HEK293T (cell line): Measurements from ENCODE around the gene GTF2H2C_2.
"Not testable (repeated sequence)": the region's sequence is repeated elsewhere in the genome, so short reads cannot be mapped to it uniquely, and the experiment has no call there.

Experiments used
- ELF4 ChIP-seq: fragments of 450-650 bp; IDR thresholded peaks from 2 replicates; pipeline ENCODE4 v1.6.1; 2017; ENCODE audit warnings: antibody characterized with exemption
- FOXK2 ChIP-seq: fragments of 450-650 bp; IDR thresholded peaks from 2 replicates; pipeline ENCODE4 v1.6.1; 2016; ENCODE audit warnings: mild to moderate bottlenecking
- FOXM1 ChIP-seq: fragments of 450-650 bp; IDR thresholded peaks from 2 replicates; pipeline ENCODE4 v1.6.1; 2017; ENCODE audit warnings: mild to moderate bottlenecking, borderline replicate concordance
- L3MBTL2 ChIP-seq: fragments of 450-650 bp; conservative IDR thresholded peaks from 2 replicates; pipeline ENCODE4 v1.6.1; 2016; ENCODE audit warnings: mild to moderate bottlenecking
- LEF1 ChIP-seq: fragments of 450-650 bp; IDR thresholded peaks from 2 replicates; pipeline ENCODE4 v1.6.1; 2017; ENCODE audit warnings: mild to moderate bottlenecking, borderline replicate concordance
- SP1 ChIP-seq: fragments of 450-650 bp; IDR thresholded peaks from 2 replicates; pipeline ENCODE4 v1.6.1; 2017
- TARDBP ChIP-seq: fragments of 450-650 bp; IDR thresholded peaks from 2 replicates; pipeline ENCODE4 v1.6.1; 2016

- not testable (repeated sequence) for TF ChIP-seq ELF4, LEF1, L3MBTL2, TARDBP, SP1, FOXM1, FOXK2
Observed at GRCh38 chr5:70423215-70423614, 8.0 kb downstream of the GTF2H2C_2 start.
